GM12873 (cell line): Measurements from ENCODE around the gene IL17D.

Experiments used
- CTCF ChIP-seq: IDR thresholded peaks from 2 replicates; pipeline ENCODE4 v1.5.1; 2012; ENCODE audit warnings: low read depth, mild to moderate bottlenecking, moderate library complexity, low read length, control low read depth; ENCODE audit not compliant: insufficient read depth; ENCODE audit errors: missing control alignments

The IL17D gene

GRCh38 chr13:20671789-20672188 is 31.7 kb upstream of the IL17D start:
- no peak for TF ChIP-seq CTCF

GRCh38 chr13:20672772-20673171 is 30.7 kb upstream of the IL17D start:
- TF ChIP-seq CTCF, result no peak

GRCh38 chr13:20673715-20674114 is 29.8 kb upstream of the IL17D start:
- TF ChIP-seq CTCF, result no peak

- no peak for TF ChIP-seq CTCF
Observed at GRCh38 chr13:20676213-20676612, 27.3 kb upstream of the IL17D start.

GRCh38 chr13:20679879-20680278 is 23.6 kb upstream of the IL17D start:
- TF ChIP-seq CTCF, result no peak

- TF ChIP-seq CTCF, result no peak
Observed at GRCh38 chr13:20680416-20681080, 23.0 kb upstream of the IL17D start.

GRCh38 chr13:20682061-20682460 is 21.4 kb upstream of the IL17D start:
- TF ChIP-seq CTCF, result no peak
